Loucy (cell line): ENCODE measurements around the gene LETM1.

ENCODE experiments used
- H2AFZ ChIP-seq: fragments of 200-600 bp; sonication (generic); 2 replicates; pipeline ENCODE4 v1.6.0; 2016; ENCODE audit warnings: antibody characterized with exemption, mild to moderate bottlenecking, low read length, moderate library complexity
- H3F3A ChIP-seq: fragments of 200-600 bp; 2 replicates; pipeline ENCODE4 v1.6.0; 2016; ENCODE audit warnings: antibody characterized with exemption, low read depth, mild to moderate bottlenecking
- H3K27me3 ChIP-seq: fragments of 200-600 bp; sonication (generic); 2 replicates; pipeline ENCODE4 v1.6.1; 2014; ENCODE audit warnings: low read length, mild to moderate bottlenecking; ENCODE audit not compliant: insufficient read depth, poor library complexity, severe bottlenecking
- H3K36me3 ChIP-seq: fragments of 200-600 bp; sonication (generic); 2 replicates; pipeline ENCODE4 v1.6.1; 2016; ENCODE audit warnings: low read length; ENCODE audit not compliant: insufficient read depth
- H3K4me1 ChIP-seq: fragments of 200-600 bp; sonication (generic); 2 replicates; pipeline ENCODE4 v1.5.1; 2014; ENCODE audit warnings: low read length, mild to moderate bottlenecking; ENCODE audit not compliant: insufficient read depth, poor library complexity, severe bottlenecking
- H3K4me2 ChIP-seq: fragments of 200-600 bp; sonication (generic); 2 replicates; pipeline ENCODE4 v1.6.0; 2014; ENCODE audit warnings: antibody characterized with exemption, low read length, low read depth, mild to moderate bottlenecking; ENCODE audit not compliant: poor library complexity, severe bottlenecking
- H3K4me3 ChIP-seq: fragments of 200-600 bp; sonication (generic); 2 replicates; pipeline ENCODE4 v1.5.1; 2014; ENCODE audit warnings: low read length, mild to moderate bottlenecking, mixed read lengths; ENCODE audit not compliant: poor library complexity, severe bottlenecking
- H3K79me2 ChIP-seq: fragments of 200-600 bp; sonication (generic); 2 replicates; pipeline ENCODE4 v1.6.1; 2014; ENCODE audit warnings: low read length; ENCODE audit not compliant: insufficient read depth
- H3K9ac ChIP-seq: fragments of 200-600 bp; sonication (generic); 2 replicates; pipeline ENCODE4 v1.6.0; 2014; ENCODE audit warnings: mild to moderate bottlenecking, low read depth, low read length, moderate library complexity; ENCODE audit not compliant: poor library complexity, severe bottlenecking
- H3K9me2 ChIP-seq: fragments of 200-600 bp; sonication (generic); replicated peaks from 2 replicates; pipeline ENCODE4 v1.6.1; 2016; ENCODE audit warnings: low read depth, low read length, mixed read lengths
- H3K9me3 ChIP-seq: fragments of 200-600 bp; sonication (generic); 2 replicates; pipeline ENCODE4 v1.6.1; 2014; ENCODE audit warnings: mild to moderate bottlenecking, antibody characterized with exemption, low read length, low read depth; ENCODE audit not compliant: insufficient read depth
- H4K20me1 ChIP-seq: fragments of 200-600 bp; sonication (generic); 2 replicates; pipeline ENCODE4 v1.6.0; 2014; ENCODE audit warnings: antibody characterized with exemption, low read length, mild to moderate bottlenecking; ENCODE audit not compliant: insufficient read depth, poor library complexity, severe bottlenecking
- EZH2phosphoT487 ChIP-seq: fragments of 200-600 bp; IDR thresholded peaks from 2 replicates; pipeline ENCODE4 v1.6.1; 2018; ENCODE audit warnings: antibody characterized with exemption, mild to moderate bottlenecking, moderate library complexity, borderline replicate concordance
- TF ChIP-seq, protein P1 (sequence below): fragments of 200-600 bp; sonication (generic); conservative IDR thresholded peaks from 2 replicates; pipeline ENCODE4 v1.5.1; 2014; ENCODE audit warnings: mild to moderate bottlenecking, antibody characterized with exemption, low read length

LETM1 gene

GRCh38 chr4:1902243-1902642 lies 46.3 kb upstream of the LETM1 start:
- peaks cover 76% of the 10 kb centered on the region for H3K36me3 ChIP-seq

GRCh38 chr4:1901127-1901526 lies 45.2 kb upstream of the LETM1 start:
- peaks cover 76% of the 10 kb centered on the region for H4K20me1 ChIP-seq
- H3K36me3 ChIP-seq, result peaks cover 65% of the 10 kb centered on the region
- H3F3A ChIP-seq, result peaks cover 4% of the 10 kb centered on the region; the same call in 1 of the 2 replicates

More at GRCh38 chr4:1902243-1902642, 46.3 kb upstream of the LETM1 start:
- TF ChIP-seq, protein P1, sequence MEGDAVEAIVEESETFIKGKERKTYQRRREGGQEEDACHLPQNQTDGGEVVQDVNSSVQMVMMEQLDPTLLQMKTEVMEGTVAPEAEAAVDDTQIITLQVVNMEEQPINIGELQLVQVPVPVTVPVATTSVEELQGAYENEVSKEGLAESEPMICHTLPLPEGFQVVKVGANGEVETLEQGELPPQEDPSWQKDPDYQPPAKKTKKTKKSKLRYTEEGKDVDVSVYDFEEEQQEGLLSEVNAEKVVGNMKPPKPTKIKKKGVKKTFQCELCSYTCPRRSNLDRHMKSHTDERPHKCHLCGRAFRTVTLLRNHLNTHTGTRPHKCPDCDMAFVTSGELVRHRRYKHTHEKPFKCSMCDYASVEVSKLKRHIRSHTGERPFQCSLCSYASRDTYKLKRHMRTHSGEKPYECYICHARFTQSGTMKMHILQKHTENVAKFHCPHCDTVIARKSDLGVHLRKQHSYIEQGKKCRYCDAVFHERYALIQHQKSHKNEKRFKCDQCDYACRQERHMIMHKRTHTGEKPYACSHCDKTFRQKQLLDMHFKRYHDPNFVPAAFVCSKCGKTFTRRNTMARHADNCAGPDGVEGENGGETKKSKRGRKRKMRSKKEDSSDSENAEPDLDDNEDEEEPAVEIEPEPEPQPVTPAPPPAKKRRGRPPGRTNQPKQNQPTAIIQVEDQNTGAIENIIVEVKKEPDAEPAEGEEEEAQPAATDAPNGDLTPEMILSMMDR, result no peak
- no peak for TF ChIP-seq EZH2phosphoT487
- Histone ChIP-seq H3K9me3 (no peaks in the 10 kb centered on the region), H3K9me2 (no peaks in the 10 kb centered on the region), H3K4me2 (no peak overlapping the region), H3K27me3 (no peaks in the 10 kb centered on the region), H3F3A (peaks cover 4% of the 10 kb centered on the region; the same call in 1 of the 2 replicates), H3K9ac (no peak overlapping the region), H3K79me2 (peaks cover 96% of the 10 kb centered on the region), H2AFZ (no peak overlapping the region), H3K4me1 (no peaks in the 10 kb centered on the region), H4K20me1 (peaks cover 78% of the 10 kb centered on the region), H3K4me3 (no peak overlapping the region)

DNA sequence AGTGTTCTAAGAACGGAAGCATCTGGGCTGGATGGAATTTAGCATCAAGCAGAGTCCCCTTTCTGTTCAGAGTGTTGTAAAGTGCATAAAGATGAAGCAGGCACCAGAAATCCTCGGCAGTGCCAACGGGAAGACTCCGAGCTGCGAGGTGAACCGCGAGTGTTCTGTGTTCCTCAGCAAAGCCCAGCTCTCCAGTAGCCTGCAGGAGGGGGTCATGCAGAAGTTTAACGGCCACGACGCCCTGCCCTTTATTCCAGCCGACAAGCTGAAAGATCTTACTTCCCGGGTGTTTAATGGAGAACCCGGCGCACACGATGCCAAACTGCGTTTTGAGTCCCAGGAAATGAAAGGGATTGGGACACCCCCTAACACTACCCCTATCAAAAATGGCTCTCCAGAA lies 44.7 kb upstream of the LETM1 start:
- no peaks in the 10 kb centered on the region for H3K4me1 ChIP-seq
- peaks cover 80% of the 10 kb centered on the region for H4K20me1 ChIP-seq
- no peaks in the 10 kb centered on the region for H3K9me3 ChIP-seq
- no peak overlapping the region for H2AFZ ChIP-seq
- TF ChIP-seq, protein P1, result no peak
- no peak for TF ChIP-seq EZH2phosphoT487
- no peak overlapping the region for H3K4me2 ChIP-seq
- peaks cover 63% of the 10 kb centered on the region for H3K36me3 ChIP-seq
- no peaks in the 10 kb centered on the region for H3K9me2 ChIP-seq
- H3K79me2 ChIP-seq, result peaks cover 96% of the 10 kb centered on the region
- peaks cover 4% of the 10 kb centered on the region; the same call in 1 of the 2 replicates for H3F3A ChIP-seq
- H3K9ac ChIP-seq, result no peak overlapping the region
- H3K27me3 ChIP-seq, result no peaks in the 10 kb centered on the region
- no peak overlapping the region for H3K4me3 ChIP-seq

More at GRCh38 chr4:1901127-1901526, 45.2 kb upstream of the LETM1 start:
- no peak for TF ChIP-seq EZH2phosphoT487
- TF ChIP-seq, protein P1, result no peak
- H3K4me2 ChIP-seq, result no peak overlapping the region
- H3K4me1 ChIP-seq, result no peaks in the 10 kb centered on the region
- H2AFZ ChIP-seq, result no peak overlapping the region
- no peak overlapping the region for H3K4me3 ChIP-seq
- H3K9me2 ChIP-seq, result no peaks in the 10 kb centered on the region
- no peaks in the 10 kb centered on the region for H3K27me3 ChIP-seq
- no peak overlapping the region for H3K9ac ChIP-seq
- no peaks in the 10 kb centered on the region for H3K9me3 ChIP-seq
- peaks cover 96% of the 10 kb centered on the region for H3K79me2 ChIP-seq
